ENCODE measurements around the gene UNK.

DNA sequence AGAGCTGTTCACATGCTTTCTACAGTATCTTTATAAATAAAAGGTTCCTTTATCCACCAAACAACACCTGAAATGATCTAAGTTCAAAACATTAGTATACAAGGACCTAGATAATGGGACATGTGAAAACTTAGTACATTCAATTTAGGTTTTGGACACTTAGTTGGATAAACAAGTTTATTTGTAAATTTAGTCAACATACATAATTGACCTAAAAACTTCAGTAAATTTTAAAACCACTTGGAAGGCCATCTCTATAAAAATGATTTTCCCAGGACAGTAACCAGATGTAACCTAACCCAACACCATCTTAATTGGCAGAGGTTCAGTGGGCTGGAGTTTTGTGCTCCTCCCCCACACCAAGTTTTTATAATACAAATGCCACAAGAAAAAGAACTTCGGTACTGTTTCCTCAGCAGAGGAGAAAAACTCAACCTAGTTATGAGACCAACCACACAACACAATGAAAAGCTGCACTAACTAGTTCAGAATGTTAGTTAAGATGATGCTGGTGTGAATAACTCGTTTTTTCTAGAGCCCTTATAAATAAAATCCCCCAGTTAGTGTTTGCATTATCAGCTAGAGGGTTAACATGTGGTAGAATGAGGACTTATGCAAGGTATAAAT lies 7.2 kb upstream of the UNK start:
- TF ChIP-seq, protein P1, sequence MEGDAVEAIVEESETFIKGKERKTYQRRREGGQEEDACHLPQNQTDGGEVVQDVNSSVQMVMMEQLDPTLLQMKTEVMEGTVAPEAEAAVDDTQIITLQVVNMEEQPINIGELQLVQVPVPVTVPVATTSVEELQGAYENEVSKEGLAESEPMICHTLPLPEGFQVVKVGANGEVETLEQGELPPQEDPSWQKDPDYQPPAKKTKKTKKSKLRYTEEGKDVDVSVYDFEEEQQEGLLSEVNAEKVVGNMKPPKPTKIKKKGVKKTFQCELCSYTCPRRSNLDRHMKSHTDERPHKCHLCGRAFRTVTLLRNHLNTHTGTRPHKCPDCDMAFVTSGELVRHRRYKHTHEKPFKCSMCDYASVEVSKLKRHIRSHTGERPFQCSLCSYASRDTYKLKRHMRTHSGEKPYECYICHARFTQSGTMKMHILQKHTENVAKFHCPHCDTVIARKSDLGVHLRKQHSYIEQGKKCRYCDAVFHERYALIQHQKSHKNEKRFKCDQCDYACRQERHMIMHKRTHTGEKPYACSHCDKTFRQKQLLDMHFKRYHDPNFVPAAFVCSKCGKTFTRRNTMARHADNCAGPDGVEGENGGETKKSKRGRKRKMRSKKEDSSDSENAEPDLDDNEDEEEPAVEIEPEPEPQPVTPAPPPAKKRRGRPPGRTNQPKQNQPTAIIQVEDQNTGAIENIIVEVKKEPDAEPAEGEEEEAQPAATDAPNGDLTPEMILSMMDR (IDR thresholded peaks at IDR 0.05; ENCODE audit: poor library complexity) = no peak
- peak; percentile 23 for TF ChIP-seq EZH2phosphoT487 (IDR thresholded peaks at IDR 0.05; ENCODE audit: low read depth, severe bottlenecking, unreplicated experiment)
